Caco-2 (cell line): ENCODE measurements around the gene NHSL2. TPM values are rescaled to one million over a fixed set of nuclear protein-coding genes. Genes with fewer than 3 reads are reported as not detected.

Experiments used
- BruUV-seq: library from RNA; stranded (reverse); fragments of 400-500 nt; replicated peaks from 2 replicates; lab custom pipeline; 2021; lab: Mats Ljungman, UMichigan
- CTCF ChIA-PET: fragments of 300-600 bp; sonication (Branson Sonifier 250); formaldehyde crosslinking; loops from one replicate; lab custom pipeline; 2022; ENCODE audit warnings: antibody characterized with exemption; lab: Charles Lee
- POLR2A ChIA-PET: fragments of 300-600 bp; sonication (Branson Sonifier 250); formaldehyde crosslinking; loops from one replicate; lab custom pipeline; 2022; ENCODE audit warnings: antibody characterized with exemption; lab: Charles Lee
- DNase-seq, 2 experiments: peaks; one replicate each; pipeline versions ENCODE4 v3.0.0 to v3.0.0-alpha.2; 2020 to 2022
- H3K27me3 ChIP-seq: replicated peaks from 2 replicates; pipeline ENCODE4 v1.6.0; 2011; ENCODE audit warnings: low read length; ENCODE audit not compliant: control insufficient read depth, insufficient read depth
- H3K36me3 ChIP-seq: 2 replicates; pipeline ENCODE4 v1.5.1; 2011; ENCODE audit warnings: low read length; ENCODE audit not compliant: control insufficient read depth, insufficient read depth
- H3K4me1 ChIP-seq: fragments of 250-450 bp; sonication (Bioruptor Pico); 2 replicates; pipeline ENCODE4 v1.5.1; 2020; ENCODE audit warnings: mild to moderate bottlenecking
- H3K4me3 ChIP-seq: 2 replicates; pipeline ENCODE4 v1.5.1; 2011; ENCODE audit warnings: low read depth, mild to moderate bottlenecking, control low read depth, low read length
- H3K9me3 ChIP-seq: fragments of 250-450 bp; sonication (Bioruptor Pico); 2 replicates; pipeline ENCODE4 v1.5.1; 2020; ENCODE audit warnings: mild to moderate bottlenecking, moderate library complexity
- H3K27ac Mint-ChIP-seq: one replicate; pipeline ENCODE4 v1.8.0; 2022; ENCODE audit warnings: mixed read lengths; ENCODE audit not compliant: unreplicated experiment
- H3K27me3 Mint-ChIP-seq: one replicate; pipeline ENCODE4 v1.8.0; 2022; ENCODE audit warnings: mixed read lengths; ENCODE audit not compliant: insufficient read depth, unreplicated experiment
- H3K36me3 Mint-ChIP-seq: one replicate; pipeline ENCODE4 v1.8.0; 2022; ENCODE audit warnings: mild to moderate bottlenecking, mixed read lengths; ENCODE audit not compliant: insufficient read depth, unreplicated experiment
- H3K4me1 Mint-ChIP-seq: one replicate; pipeline ENCODE4 v1.8.0; 2022; ENCODE audit warnings: low read depth, mixed read lengths; ENCODE audit not compliant: unreplicated experiment
- H3K4me3 Mint-ChIP-seq: one replicate; pipeline ENCODE4 v1.8.0; 2022; ENCODE audit warnings: mild to moderate bottlenecking, moderate library complexity, mixed read lengths; ENCODE audit not compliant: unreplicated experiment
- H3K9me3 Mint-ChIP-seq: one replicate; pipeline ENCODE4 v1.8.0; 2022; ENCODE audit warnings: mixed read lengths; ENCODE audit not compliant: unreplicated experiment
- intact Hi-C: fragments of 100-400 bp; cut with micrococcal nuclease; formaldehyde crosslinking; loops from one replicate; pipeline ENCODE4 v1.10.0; 2022; ENCODE audit not compliant: unreplicated experiment
- total RNA-seq: library from RNA; stranded (reverse); gene quantifications from 2 replicates; pipeline ENCODE4 v1.2.3, GENCODE V29; 2022
- TF ChIP-seq, protein P1 (sequence below), 2 experiments: fragments of 200-600 bp in 1 of 2; IDR thresholded peaks; 1 replicate in 1 of 2; 2 replicates in 1 of 2; pipeline versions ENCODE4 v1.5.1 to v1.8.0; 2011 to 2022; ENCODE audit warnings: antibody characterized with exemption in 1 of 2, control low read depth in 1 of 2, inconsistent platforms in 1 of 2, low read depth in 1 of 2, low read length in 1 of 2, mild to moderate bottlenecking in 1 of 2, moderate library complexity in 1 of 2; ENCODE audit not compliant: insufficient read depth in 1 of 2, severe bottlenecking in 1 of 2, unreplicated experiment in 1 of 2

Gene NHSL2
- total RNA-seq, 1 experiment from 2014 or later = 0.18 TPM

DNA sequence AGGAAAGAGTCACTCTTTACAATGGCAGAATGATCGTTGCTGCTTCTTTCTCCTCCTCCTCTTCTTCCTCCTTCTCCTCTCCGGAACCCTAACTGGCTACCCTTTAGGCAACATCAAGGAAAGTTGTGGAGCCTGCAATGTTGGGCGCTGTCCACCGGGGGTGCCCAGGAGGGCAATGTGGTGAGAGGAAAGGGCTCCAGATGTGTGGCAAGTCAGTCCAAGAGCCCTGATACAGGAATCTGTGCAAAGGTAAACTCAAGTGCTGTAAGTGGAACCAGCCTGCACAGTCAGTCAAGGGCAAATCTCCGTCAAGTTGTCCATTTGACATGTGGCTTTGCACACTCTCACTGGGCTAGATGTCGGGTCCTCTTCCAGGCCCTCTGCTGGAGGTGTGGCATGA is 218.2 kb downstream of the NHSL2 start:
- CTCF ChIA-PET = no interaction called here
- TF ChIP-seq, protein P1, sequence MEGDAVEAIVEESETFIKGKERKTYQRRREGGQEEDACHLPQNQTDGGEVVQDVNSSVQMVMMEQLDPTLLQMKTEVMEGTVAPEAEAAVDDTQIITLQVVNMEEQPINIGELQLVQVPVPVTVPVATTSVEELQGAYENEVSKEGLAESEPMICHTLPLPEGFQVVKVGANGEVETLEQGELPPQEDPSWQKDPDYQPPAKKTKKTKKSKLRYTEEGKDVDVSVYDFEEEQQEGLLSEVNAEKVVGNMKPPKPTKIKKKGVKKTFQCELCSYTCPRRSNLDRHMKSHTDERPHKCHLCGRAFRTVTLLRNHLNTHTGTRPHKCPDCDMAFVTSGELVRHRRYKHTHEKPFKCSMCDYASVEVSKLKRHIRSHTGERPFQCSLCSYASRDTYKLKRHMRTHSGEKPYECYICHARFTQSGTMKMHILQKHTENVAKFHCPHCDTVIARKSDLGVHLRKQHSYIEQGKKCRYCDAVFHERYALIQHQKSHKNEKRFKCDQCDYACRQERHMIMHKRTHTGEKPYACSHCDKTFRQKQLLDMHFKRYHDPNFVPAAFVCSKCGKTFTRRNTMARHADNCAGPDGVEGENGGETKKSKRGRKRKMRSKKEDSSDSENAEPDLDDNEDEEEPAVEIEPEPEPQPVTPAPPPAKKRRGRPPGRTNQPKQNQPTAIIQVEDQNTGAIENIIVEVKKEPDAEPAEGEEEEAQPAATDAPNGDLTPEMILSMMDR (IDR thresholded peaks at IDR 0.05; ENCODE audit: insufficient read depth in 1 of 2, low read depth in 1 of 2, low read length in 1 of 2, severe bottlenecking in 1 of 2, unreplicated experiment in 1 of 2) = peak; percentile 32 to 34
- peaks cover 7% of the 10 kb centered on the region for H3K27me3 Mint-ChIP-seq

DNA sequence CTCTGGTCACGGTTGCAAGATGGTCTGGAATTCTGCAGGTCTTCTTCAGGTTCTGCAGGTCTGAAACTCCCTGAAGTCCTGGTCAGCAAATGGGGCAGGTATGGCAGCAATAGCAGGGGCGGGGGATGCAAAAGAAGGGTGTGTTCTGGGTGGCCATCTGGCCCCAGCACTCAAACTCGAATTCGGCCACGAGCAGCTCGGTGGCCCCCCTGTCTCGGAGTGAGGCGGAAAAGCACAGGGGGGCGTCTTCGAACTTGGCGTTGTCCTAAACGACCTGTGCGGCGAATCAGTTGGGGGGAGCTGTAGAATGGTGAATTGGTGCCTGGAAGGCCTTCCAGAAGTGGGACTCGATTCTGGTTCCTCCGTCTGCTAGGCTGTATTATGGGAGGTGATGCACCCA is 219.0 kb downstream of the NHSL2 start:
- Mint-ChIP-seq H3K4me1 (no peaks in the 10 kb centered on the region), H3K9me3 (no peaks in the 10 kb centered on the region), H3K36me3 (no peaks in the 10 kb centered on the region), H3K27me3 (peaks cover 7% of the 10 kb centered on the region), H3K27ac (no peak overlapping the region), H3K4me3 (no peak overlapping the region)
- H3K9me3 ChIP-seq = no peaks in the 10 kb centered on the region
- ChIA-PET CTCF (no interaction called here), POLR2A (no interaction called here)
- H3K27me3 ChIP-seq = no peaks in the 10 kb centered on the region
- no peaks in the 10 kb centered on the region for H3K36me3 ChIP-seq
- no peaks in the 10 kb centered on the region for H3K4me1 ChIP-seq
- H3K4me3 ChIP-seq = no peak overlapping the region
- TF ChIP-seq, protein P1 (IDR thresholded peaks at IDR 0.05; ENCODE audit: insufficient read depth in 1 of 2, low read depth in 1 of 2, low read length in 1 of 2, severe bottlenecking in 1 of 2, unreplicated experiment in 1 of 2) = no peak
- DNase-seq = no peak
- intact Hi-C loops = loop anchor here (5.0 kb wide), 1 partner anchor 47 kb away; no protein-coding TSS in a partner anchor
- no TSS peak for BruUV-seq

More for the DNA sequence above, 218.2 kb downstream of the NHSL2 start:
- intact Hi-C loops = loop anchor here (5.0 kb wide), 1 partner anchor 47 kb away; no protein-coding TSS in a partner anchor
- DNase-seq = peak in 1 of 2 experiments; percentile 28
- no peak overlapping the region for H3K4me3 ChIP-seq
- no peaks in the 10 kb centered on the region for H3K36me3 ChIP-seq
- Mint-ChIP-seq H3K27ac (no peak overlapping the region), H3K4me3 (no peak overlapping the region), H3K4me1 (no peaks in the 10 kb centered on the region), H3K36me3 (no peaks in the 10 kb centered on the region), H3K9me3 (no peaks in the 10 kb centered on the region)
- no peaks in the 10 kb centered on the region for H3K9me3 ChIP-seq
- no peaks in the 10 kb centered on the region for H3K4me1 ChIP-seq
- POLR2A ChIA-PET = no interaction called here
- H3K27me3 ChIP-seq = no peaks in the 10 kb centered on the region
- no TSS peak for BruUV-seq

DNA sequence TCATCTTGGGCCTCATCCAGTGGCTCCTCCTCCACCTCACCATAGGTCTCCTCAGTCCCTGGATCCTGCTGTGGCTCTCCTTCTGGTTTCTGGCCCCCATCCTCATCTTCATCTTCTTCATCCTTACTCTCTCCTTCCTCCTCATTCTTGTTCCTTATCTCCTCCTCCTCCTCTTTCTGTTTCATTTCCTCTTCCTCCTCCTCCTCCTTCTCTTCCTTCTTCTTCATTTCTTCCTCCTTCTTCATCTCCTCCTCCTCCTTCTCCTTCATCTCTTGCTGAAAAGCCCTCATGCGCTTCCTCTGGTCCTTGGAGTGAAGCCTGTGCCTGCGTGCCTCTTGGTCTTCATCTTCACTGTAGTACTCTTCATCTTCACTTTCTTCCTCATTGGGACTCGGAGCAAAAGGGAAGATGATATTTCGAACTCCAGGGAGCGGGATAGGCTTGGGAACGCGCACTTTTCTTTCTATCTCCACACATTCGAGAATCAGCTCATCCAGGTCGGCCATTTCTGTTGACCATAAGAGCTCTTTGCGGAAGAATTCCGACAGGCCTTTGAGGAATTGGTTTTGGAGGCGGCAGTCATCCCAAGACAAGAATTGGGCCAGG is 219.6 kb downstream of the NHSL2 start:
- TSS peak; percentile 36 for BruUV-seq
- H3K27me3 ChIP-seq = no peaks in the 10 kb centered on the region
- DNase-seq = no peak
- no peak overlapping the region for H3K4me3 ChIP-seq
- no peaks in the 10 kb centered on the region for H3K9me3 Mint-ChIP-seq
- intact Hi-C loops = no loop called here
- no peaks in the 10 kb centered on the region for H3K36me3 Mint-ChIP-seq
- H3K4me1 Mint-ChIP-seq = no peaks in the 10 kb centered on the region
- H3K27ac Mint-ChIP-seq = no peak overlapping the region
- no peaks in the 10 kb centered on the region for H3K36me3 ChIP-seq
- CTCF ChIA-PET = no interaction called here
- TF ChIP-seq, protein P1 (IDR thresholded peaks at IDR 0.05; ENCODE audit: insufficient read depth in 1 of 2, low read depth in 1 of 2, low read length in 1 of 2, severe bottlenecking in 1 of 2, unreplicated experiment in 1 of 2) = no peak
- POLR2A ChIA-PET = no interaction called here
- H3K27me3 Mint-ChIP-seq = peaks cover 11% of the 10 kb centered on the region
- H3K4me1 ChIP-seq = no peaks in the 10 kb centered on the region
- H3K4me3 Mint-ChIP-seq = peak overlapping the region; percentile 13
- H3K9me3 ChIP-seq = no peaks in the 10 kb centered on the region
